ENCODE results near the gene ZGRF1.

ZGRF1 gene

GRCh38 chr4:112550728-112551127 is 86.0 kb downstream of the ZGRF1 start:
- H3K4me3 ChIP-seq (ENCODE audit: low read depth, low read length): no peak overlapping the region
- peaks cover 0 to 3% of the 10 kb centered on the region in 2 experiments; a peak in 2 of 3 replicates for H3K36me3 ChIP-seq (ENCODE audit: control insufficient read depth in 2 of 2, insufficient read depth in 1 of 2, low read length in 2 of 2)
- ChIA-PET CTCF (no interaction called here), POLR2A (interaction anchor here (0.7 kb wide), 1 partner anchor 35 kb away, joined by 3 read pairs; no protein-coding TSS in a partner anchor)
- no peaks in the 10 kb centered on the region for H3K9me3 ChIP-seq (ENCODE audit: control insufficient read depth, insufficient read depth, low read depth, low read length)
- TF ChIP-seq TRIM28 (IDR thresholded peaks at IDR 0.05; ENCODE audit: borderline replicate concordance, low read length) (no peak), OVOL3 (tag by site-specific recombination; IDR thresholded peaks at IDR 0.05) (no peak), PRDM4 (tag by site-specific recombination; IDR thresholded peaks at IDR 0.05) (no peak), ZNF747 (tag by site-specific recombination; IDR thresholded peaks at IDR 0.05) (no peak), ZNF366 (tag by site-specific recombination; conservative IDR thresholded peaks at IDR 0.05) (no peak), PRDM1 (tag by site-specific recombination; IDR thresholded peaks at IDR 0.05) (no peak), ELK4 (IDR thresholded peaks at IDR 0.05; ENCODE audit: borderline replicate concordance, low read depth, low read length) (no peak), ZBTB48 (tag by site-specific recombination; IDR thresholded peaks at IDR 0.05) (no peak), ZEB2 (tag by site-specific recombination; IDR thresholded peaks at IDR 0.05) (no peak), ZNF521 (tag by site-specific recombination; IDR thresholded peaks at IDR 0.05) (no peak), ZNF792 (tag by site-specific recombination; IDR thresholded peaks at IDR 0.05) (no peak), ZFP37 (tag by site-specific recombination; IDR thresholded peaks at IDR 0.05) (no peak), ZNF510 (tag by site-specific recombination; IDR thresholded peaks at IDR 0.05; ENCODE audit: insufficient replicate concordance) (no peak), ZNF701 (tag by site-specific recombination; IDR thresholded peaks at IDR 0.05) (no peak), HOXA7 (CRISPR knock-in tag; IDR thresholded peaks at IDR 0.05; ENCODE audit: borderline replicate concordance) (no peak)
- no peaks in the 10 kb centered on the region for H3K4me1 ChIP-seq (ENCODE audit: control insufficient read depth, insufficient read depth, low read length)
- no peak overlapping the region for H3K27ac ChIP-seq (ENCODE audit: extremely low read depth, low read depth, low read length)

DNA sequence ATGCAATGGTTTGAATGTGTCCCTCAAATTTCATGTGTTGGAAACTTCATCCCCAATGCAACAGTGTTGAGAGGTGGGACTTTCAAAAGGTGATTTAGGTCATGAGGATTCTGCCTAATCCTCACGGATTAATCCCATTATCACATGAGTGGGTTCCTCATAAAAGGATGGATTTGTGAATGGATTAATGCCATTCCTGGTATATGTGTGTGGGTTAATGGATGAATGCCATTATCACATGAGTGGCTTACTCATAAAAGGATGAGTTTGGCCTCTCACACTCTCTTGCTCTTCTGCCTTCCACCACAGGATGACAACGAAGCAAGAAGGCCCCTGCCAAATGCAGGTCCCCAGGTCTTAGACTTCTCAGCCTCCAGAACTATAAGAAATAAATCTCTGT is 90.2 kb downstream of the ZGRF1 start:
- Histone ChIP-seq H3K4me3 (ENCODE audit: low read depth, low read length) (no peak overlapping the region), H3K36me3 (ENCODE audit: control insufficient read depth in 2 of 2, insufficient read depth in 1 of 2, low read length in 2 of 2) (peaks cover 0 to 3% of the 10 kb centered on the region in 2 experiments; a peak in 2 of 3 replicates), H3K27ac (ENCODE audit: extremely low read depth, low read depth, low read length) (no peak overlapping the region), H3K9me3 (ENCODE audit: control insufficient read depth, insufficient read depth, low read depth, low read length) (no peaks in the 10 kb centered on the region), H3K4me1 (ENCODE audit: control insufficient read depth, insufficient read depth, low read length) (no peaks in the 10 kb centered on the region)
- CTCF ChIA-PET: no interaction called here
- TF ChIP-seq ZSCAN4 (tag by site-specific recombination; IDR thresholded peaks at IDR 0.05): no peak
- TF ChIP-seq ZNF302 (tag by site-specific recombination; IDR thresholded peaks at IDR 0.05; ENCODE audit: low read depth): no peak
- no peak for TF ChIP-seq ZNF645 (tag by site-specific recombination; IDR thresholded peaks at IDR 0.05)
- TF ChIP-seq ZNF274 (IDR thresholded peaks at IDR 0.05; ENCODE audit: low read length): no peak
- no peak for TF ChIP-seq ZNF274 (tag by site-specific recombination; IDR thresholded peaks at IDR 0.05; ENCODE audit: borderline replicate concordance)
- TF ChIP-seq ZNF544 (tag by site-specific recombination; IDR thresholded peaks at IDR 0.05): no peak
- no peak for TF ChIP-seq ZNF24 (tag by site-specific recombination; IDR thresholded peaks at IDR 0.05)
- TF ChIP-seq KLF7 (tag by site-specific recombination; IDR thresholded peaks at IDR 0.05; ENCODE audit: borderline replicate concordance): no peak
- TF ChIP-seq ZNF785 (tag by site-specific recombination; IDR thresholded peaks at IDR 0.05): no peak
- POLR2A ChIA-PET: no interaction called here

Measured in HEK293 (cell line).